GM12891 (cell line): Measurements from ENCODE around the gene ARID3C.

Experiments used
- PAX5 ChIP-seq: IDR thresholded peaks from 2 replicates; pipeline ENCODE4 v1.6.1; 2011; ENCODE audit warnings: low read length, moderate library complexity, mild to moderate bottlenecking; ENCODE audit not compliant: insufficient read depth, severe bottlenecking
- POLR2A ChIP-seq: IDR thresholded peaks from 2 replicates; pipeline ENCODE4 v1.6.1; 2011; ENCODE audit warnings: low read depth, low read length, control low read depth
- POLR2AphosphoS5 ChIP-seq: IDR thresholded peaks from 2 replicates; pipeline ENCODE4 v1.6.1; 2011; ENCODE audit warnings: low read depth, low read length, control low read depth
- POU2F2 ChIP-seq: IDR thresholded peaks from 2 replicates; pipeline ENCODE4 v1.6.1; 2011; ENCODE audit warnings: low read depth, mild to moderate bottlenecking, control low read depth, low read length, moderate library complexity
- SPI1 ChIP-seq: IDR thresholded peaks from 2 replicates; pipeline ENCODE4 v1.6.1; 2011; ENCODE audit warnings: low read depth, low read length, control low read depth
- TAF1 ChIP-seq: IDR thresholded peaks from 2 replicates; pipeline ENCODE4 v1.6.1; 2011; ENCODE audit warnings: low read depth, low read length, control low read depth

DNA sequence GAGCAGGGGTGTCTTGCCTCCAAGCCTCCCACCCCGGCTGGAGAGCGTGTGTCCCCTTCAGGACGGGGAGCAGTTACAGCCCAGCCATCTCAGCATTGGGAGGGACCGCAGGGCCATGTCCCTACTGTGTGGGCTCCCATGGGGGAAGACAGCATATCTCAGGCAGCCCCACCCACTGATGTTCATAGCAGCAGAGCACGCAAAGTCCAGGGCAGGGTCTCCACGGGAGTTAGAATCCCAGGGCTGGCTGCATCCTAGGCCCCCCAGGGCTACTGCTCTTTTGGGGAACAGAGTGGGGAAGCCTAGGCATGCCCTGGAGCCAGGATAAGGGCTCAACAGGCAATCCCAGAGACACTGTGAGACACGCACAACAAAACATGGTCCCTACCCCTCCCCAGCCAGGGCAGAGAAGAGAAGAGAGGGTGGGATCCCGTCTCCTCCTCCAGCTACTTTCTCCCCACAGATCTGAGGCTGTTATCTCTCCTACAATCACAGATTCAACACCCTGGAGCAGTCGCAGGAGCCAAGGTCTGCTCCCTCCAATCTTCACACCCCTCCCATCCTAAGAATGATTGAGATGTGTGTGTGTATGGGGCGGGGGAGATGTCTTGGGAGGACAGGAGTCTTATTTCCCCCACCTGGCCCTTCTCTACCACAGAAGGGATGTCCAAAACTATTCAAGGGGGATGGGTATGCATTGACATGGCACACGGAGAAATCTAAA lies 42.8 kb downstream of the ARID3C start:
- TF ChIP-seq POLR2AphosphoS5 (no peak), TAF1 (no peak), POLR2A (no peak), PAX5 (no peak), SPI1 (no peak), POU2F2 (no peak)
